Muscle layer of duodenum (tissue), 2 donors: ENCODE data around the gene FBLIM1.
A peak's percentile ranks its signal among the peaks of the same experiment; 100 is the strongest.

Experiments
- H3K27ac ChIP-seq: one replicate; pipeline ENCODE4 v1.7.0; 2013; ENCODE audit warnings: mild to moderate bottlenecking, low read length
- H3K27me3 ChIP-seq: one replicate; pipeline ENCODE4 v1.7.0; 2013; ENCODE audit warnings: low read depth, mild to moderate bottlenecking, control low read depth, low read length
- H3K36me3 ChIP-seq, 2 donors: one replicate each; pipeline ENCODE4 v1.7.0; 2013; ENCODE audit warnings: low read length in 2 of 2, control low read depth in 1 of 2, mild to moderate bottlenecking in 1 of 2; ENCODE audit not compliant: insufficient read depth in 2 of 2, control insufficient read depth in 1 of 2
- H3K4me1 ChIP-seq, 2 donors: one replicate each; pipeline ENCODE4 v1.7.0; 2013; ENCODE audit warnings: low read length in 2 of 2, mild to moderate bottlenecking in 2 of 2, control low read depth in 1 of 2, moderate library complexity in 1 of 2; ENCODE audit not compliant: insufficient read depth in 2 of 2, control insufficient read depth in 1 of 2
- H3K4me3 ChIP-seq, 2 donors: one replicate each; pipeline ENCODE4 v1.7.0; 2013; ENCODE audit warnings: low read length in 2 of 2, low read depth in 1 of 2, mild to moderate bottlenecking in 1 of 2
- H3K9me3 ChIP-seq, 2 donors: one replicate each; pipeline ENCODE4 v1.7.0; 2013; ENCODE audit warnings: low read length in 2 of 2, control low read depth in 1 of 2, mild to moderate bottlenecking in 1 of 2; ENCODE audit not compliant: control insufficient read depth in 1 of 2
- donor health status: healthy.

Gene FBLIM1

DNA sequence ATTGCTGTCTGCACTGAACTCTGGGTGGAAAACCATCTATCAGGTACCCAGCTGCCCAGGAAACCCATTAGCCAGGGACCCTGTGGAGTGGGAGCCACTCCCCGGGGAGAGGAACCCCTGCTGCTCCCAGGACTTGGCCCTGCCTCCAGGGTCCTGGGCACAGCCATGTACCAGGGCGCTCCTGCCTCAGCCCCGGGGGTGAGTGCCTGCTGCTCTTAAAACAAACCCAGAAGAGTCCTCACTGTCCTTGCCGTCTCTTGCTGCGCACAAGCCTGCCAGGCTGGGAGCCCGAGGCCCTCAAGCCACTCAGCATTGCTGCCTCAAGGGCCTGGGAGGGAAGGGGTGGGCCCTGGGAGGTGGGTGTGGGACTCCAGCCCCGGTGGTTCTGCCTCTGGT, 25.9 kb upstream of the FBLIM1 start:
- Histone ChIP-seq H3K36me3 (peaks cover 31 to 75% of the 10 kb centered on the region in 2 donors), H3K4me3 (no peak overlapping the region), H3K9me3 (no peaks in the 10 kb centered on the region), H3K27me3 (no peaks in the 10 kb centered on the region), H3K4me1 (peaks cover 0 to 9% of the 10 kb centered on the region in 2 donors), H3K27ac (no peak overlapping the region)

DNA sequence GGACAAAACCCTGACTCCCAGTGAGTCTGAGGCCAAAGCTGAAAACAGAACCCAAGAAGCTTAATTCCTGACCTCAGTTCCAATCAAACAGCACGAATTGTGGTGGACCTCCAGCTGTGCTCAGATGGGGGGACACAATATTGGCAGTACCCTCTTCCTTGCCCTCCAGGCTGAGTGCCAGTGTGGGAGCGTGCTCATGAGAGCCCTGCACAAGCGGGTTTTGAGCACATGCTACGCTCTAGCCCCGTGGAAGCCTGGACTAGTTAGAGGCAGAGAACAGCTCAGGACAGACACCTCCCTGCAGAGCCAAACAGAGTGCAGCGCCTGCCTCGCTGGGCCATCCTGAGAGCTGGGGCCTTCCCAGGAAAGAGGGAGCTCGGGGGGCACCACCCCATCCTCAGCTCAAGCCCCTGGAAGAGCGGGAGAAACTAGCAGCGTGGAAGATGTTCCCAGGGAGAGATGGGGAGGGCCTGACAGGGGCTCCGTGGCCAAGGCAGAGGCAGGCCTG, 25.3 kb upstream of the FBLIM1 start:
- Histone ChIP-seq H3K27me3 (no peaks in the 10 kb centered on the region), H3K4me3 (no peak overlapping the region), H3K9me3 (no peaks in the 10 kb centered on the region), H3K27ac (no peak overlapping the region), H3K36me3 (peaks cover 27 to 69% of the 10 kb centered on the region in 2 donors), H3K4me1 (peaks cover 0 to 9% of the 10 kb centered on the region in 2 donors)

DNA sequence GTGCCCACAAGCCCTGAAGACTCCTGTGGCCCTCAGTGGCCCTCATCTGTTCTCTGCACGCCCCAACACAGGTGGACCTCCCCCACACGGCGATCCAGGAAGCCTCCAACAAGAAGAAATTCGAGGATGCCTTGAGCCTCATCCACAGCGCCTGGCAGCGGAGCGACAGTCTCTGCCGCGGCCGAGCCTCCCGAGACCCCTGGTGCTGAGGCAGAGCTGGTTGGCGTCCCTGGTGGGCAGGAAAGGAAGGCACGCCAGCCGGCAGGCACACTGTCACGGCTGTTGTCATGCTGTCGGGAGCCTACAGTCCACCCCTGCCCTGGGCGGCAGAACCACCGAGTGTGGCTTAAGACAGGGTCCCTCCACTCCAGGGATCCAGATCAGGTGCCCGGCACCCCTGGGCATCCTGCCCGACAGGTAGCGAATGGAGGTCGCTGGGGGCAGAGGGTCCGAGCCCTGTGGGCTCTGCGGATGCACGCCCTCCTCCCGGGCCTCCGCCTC, 24.8 kb upstream of the FBLIM1 start:
- Histone ChIP-seq H3K4me1 (peaks cover 0 to 9% of the 10 kb centered on the region in 2 donors), H3K27ac (no peak overlapping the region), H3K27me3 (no peaks in the 10 kb centered on the region), H3K4me3 (no peak overlapping the region), H3K9me3 (no peaks in the 10 kb centered on the region), H3K36me3 (peaks cover 23 to 64% of the 10 kb centered on the region in 2 donors)

DNA sequence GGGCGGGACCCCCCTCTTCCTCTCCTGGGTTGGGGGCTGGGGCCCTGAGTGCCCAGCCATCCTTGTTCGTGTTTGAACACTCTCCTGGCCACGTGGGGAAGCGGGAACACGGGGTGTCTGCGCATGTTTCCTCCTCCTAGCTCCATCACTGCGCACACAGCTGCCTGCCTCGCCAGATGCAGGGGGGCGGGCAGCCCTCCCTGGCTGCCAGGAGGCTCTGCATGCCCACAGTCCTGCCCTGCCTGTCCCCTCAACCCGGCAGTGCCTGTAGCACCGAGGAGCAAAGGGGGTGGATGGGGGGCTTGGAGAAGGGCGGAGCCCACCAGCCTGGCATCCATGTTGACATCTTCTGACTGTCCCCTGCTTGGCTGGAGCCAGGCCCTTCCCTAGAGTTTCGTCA, 24.3 kb upstream of the FBLIM1 start:
- Histone ChIP-seq H3K27me3 (no peaks in the 10 kb centered on the region), H3K4me1 (peaks cover 0 to 9% of the 10 kb centered on the region in 2 donors), H3K36me3 (peaks cover 18 to 59% of the 10 kb centered on the region in 2 donors), H3K4me3 (no peak overlapping the region), H3K9me3 (no peaks in the 10 kb centered on the region), H3K27ac (no peak overlapping the region)

DNA sequence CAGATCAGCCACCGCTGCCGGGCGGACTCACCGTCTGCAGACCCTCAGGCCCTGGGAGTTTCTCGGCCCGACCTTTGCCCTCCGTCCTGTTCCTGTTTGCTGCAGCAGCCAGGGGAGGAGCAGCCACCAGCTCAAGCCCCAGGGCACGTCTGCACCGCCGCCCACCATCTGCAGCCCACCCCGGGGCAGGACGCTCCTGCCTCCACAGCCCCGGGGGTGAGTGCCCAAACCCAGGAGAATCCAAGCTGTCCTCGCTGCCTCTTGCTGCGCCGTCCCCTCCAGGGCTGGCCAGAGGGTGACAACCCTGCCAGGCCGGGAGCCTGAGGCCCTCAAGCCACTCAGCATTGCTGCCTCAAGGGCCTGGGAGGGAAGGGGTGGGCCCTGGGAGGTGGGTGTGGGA, 23.7 kb upstream of the FBLIM1 start:
- H3K4me3 ChIP-seq, result no peak overlapping the region
- peaks cover 13 to 53% of the 10 kb centered on the region in 2 donors for H3K36me3 ChIP-seq
- H3K27me3 ChIP-seq, result no peaks in the 10 kb centered on the region
- peaks cover 0 to 9% of the 10 kb centered on the region in 2 donors for H3K4me1 ChIP-seq
- H3K27ac ChIP-seq, result no peak overlapping the region
- no peaks in the 10 kb centered on the region for H3K9me3 ChIP-seq

DNA sequence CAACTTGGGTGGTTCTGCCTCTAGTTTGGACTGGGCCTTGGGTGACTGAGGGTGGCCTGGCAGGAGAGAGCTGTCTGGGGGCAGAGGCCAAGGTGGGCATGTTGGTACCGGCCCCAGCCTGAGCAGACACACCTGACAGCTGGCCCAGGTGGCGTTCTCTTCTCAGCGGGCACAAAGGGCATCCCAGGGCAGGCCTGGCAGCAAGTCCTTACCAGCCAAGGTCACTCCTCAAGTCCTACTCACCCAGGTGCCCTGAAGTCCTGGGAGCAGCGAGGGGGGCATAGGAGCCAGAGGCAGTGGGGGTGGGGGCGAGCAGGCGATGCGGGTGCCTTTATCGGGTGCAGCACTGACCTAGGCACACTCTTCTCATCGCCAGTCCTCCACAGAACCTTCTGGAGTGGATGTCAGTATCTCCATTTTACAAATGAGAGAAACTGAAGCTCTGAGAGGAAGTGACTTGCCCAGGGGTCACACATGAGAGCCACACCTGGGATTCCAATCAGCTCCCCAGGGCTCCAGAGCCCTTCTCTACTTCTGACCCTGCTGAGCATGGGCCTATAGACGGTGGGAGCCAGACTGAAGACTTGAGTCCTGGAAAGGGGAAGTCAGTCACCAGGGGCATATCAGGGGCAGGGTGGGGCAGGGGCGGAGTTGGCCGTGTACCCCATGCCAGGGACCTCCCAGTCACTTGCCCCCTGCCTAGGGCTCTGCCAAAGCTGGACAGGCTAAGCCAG, 23.1 kb upstream of the FBLIM1 start:
- H3K9me3 ChIP-seq, result no peaks in the 10 kb centered on the region
- H3K27ac ChIP-seq, result peak overlapping the region; percentile 39
- H3K4me3 ChIP-seq, result no peak overlapping the region
- peaks cover 0 to 9% of the 10 kb centered on the region in 2 donors for H3K4me1 ChIP-seq
- peaks cover 13 to 47% of the 10 kb centered on the region in 2 donors for H3K36me3 ChIP-seq
- H3K27me3 ChIP-seq, result no peaks in the 10 kb centered on the region

DNA sequence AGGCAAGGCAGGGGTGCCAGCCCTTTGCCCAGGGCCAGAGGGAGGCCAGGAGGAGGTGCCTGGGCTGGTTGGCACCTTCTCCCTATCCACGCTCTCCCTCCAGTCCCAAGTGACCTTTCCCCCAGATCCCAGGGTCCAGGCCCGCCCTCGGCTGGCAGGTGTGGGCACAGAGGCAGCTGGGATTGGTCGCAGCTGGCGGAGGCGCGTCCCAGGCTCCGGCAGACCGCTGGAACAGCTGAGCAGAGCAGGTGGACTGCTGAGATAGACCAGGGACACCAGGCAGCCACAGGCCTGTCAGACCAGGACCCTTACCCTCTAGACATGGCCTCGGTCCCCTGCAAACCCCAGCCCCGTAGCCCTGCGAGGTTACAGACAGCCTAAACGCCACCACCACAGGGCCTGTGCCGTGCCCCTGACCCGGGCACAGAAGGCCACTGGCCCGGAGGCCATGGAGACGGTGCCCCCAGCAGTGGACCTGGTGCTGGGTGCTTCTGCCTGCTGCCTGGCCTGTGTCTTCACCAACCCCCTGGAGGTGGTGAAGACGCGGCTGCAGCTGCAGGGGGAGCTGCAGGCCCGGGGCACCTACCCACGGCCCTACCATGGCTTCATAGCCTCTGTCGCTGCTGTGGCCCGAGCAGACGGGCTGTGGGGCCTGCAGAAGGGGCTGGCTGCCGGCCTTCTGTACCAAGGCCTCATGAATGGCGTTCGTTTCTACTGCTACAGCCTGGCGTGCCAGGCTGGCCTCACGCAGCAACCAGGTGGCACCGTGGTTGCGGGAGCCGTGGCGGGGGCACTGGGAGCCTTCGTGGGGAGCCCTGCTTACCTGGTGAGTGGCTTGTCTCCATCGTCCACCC, 22.3 kb upstream of the FBLIM1 start, which contains the start of gene SLC25A34:
Gene SLC25A34 (plus strand): TSS at position 221 of the 854 bp plus-strand sequence. CDS start 228 bp downstream, at position 449.
- peak within 1 kb of the TSS; percentile 39 for H3K27ac ChIP-seq
- H3K4me3 ChIP-seq, result no peak within 1 kb of the TSS
- peaks cover 0 to 12% of the 10 kb centered on the region in 2 donors for H3K4me1 ChIP-seq
- no peaks in the 10 kb centered on the region for H3K9me3 ChIP-seq
- H3K36me3 ChIP-seq, result peaks cover 9 to 39% of the 10 kb centered on the region in 2 donors
- no peaks in the 10 kb centered on the region for H3K27me3 ChIP-seq

DNA sequence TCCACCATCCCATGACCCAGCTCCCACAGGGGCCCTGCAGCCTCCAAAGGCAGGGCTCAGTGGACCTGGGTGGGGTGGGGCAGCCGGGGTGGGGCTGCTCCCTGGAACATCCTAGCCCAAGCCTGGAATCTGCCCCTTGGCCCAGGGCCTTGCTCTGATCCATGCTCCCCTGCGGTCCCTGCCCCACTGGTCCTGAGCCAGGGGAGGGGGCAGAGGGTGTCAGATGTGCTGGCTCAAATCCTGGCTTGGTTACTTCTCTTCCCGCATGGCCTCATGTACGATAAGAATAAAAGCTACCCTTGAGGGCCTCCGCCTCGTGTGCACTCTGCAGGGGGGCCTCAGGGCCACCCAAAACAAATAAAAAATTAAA, 21.7 kb upstream of the FBLIM1 start:
- Histone ChIP-seq H3K4me1 (peaks cover 0 to 17% of the 10 kb centered on the region in 2 donors), H3K4me3 (no peak overlapping the region), H3K27ac (no peak overlapping the region), H3K36me3 (peaks cover 5 to 33% of the 10 kb centered on the region in 2 donors), H3K9me3 (no peaks in the 10 kb centered on the region), H3K27me3 (no peaks in the 10 kb centered on the region)

DNA sequence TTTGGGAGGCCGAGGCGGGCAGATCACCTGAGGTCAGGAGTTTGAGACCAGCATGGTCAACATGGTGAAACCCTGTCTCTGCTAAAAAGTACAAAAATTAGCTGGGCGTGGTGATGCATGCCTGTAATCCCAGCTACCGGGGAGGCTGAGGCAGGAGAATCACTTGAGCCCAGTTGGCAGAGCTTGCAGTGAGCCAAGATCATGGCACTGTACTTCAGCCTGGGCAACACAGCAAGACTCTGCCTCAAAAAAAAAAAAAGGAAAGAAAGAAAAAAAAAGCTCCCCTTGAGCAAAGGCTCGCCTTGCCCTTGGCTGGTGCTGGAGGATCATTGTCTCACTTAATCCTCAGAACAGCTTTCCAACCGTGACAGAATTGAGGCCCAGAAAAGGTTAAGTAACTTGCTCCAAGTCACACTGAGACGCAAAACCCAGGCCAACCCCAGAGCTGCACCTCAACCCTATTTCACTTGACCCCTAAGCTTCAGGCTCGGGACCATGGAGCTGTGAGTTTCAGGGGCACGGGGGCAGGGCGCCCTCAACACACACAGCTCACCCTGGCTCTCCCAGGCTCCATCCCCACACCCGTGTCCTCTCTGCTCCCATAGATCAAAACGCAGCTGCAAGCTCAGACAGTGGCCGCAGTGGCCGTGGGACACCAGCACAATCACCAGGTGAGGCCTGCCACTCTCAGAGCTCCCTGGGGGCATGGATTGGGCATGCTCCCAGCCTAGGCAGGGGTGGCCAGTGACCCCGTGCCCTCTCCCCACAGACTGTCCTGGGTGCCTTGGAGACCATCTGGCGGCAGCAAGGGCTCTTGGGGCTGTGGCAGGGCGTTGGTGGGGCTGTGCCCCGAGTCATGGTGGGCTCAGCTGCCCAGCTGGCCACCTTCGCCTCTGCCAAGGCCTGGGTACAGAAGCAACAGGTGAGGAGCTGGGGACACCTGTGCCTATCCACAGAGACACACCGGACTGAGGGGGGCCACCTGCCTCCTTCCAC, 21.0 kb upstream of the FBLIM1 start:
- Histone ChIP-seq H3K4me3 (no peak overlapping the region), H3K9me3 (no peaks in the 10 kb centered on the region), H3K27me3 (no peaks in the 10 kb centered on the region), H3K36me3 (peaks cover under 1 to 26% of the 10 kb centered on the region in 2 donors), H3K27ac (no peak overlapping the region), H3K4me1 (peaks cover 0 to 17% of the 10 kb centered on the region in 2 donors)

DNA sequence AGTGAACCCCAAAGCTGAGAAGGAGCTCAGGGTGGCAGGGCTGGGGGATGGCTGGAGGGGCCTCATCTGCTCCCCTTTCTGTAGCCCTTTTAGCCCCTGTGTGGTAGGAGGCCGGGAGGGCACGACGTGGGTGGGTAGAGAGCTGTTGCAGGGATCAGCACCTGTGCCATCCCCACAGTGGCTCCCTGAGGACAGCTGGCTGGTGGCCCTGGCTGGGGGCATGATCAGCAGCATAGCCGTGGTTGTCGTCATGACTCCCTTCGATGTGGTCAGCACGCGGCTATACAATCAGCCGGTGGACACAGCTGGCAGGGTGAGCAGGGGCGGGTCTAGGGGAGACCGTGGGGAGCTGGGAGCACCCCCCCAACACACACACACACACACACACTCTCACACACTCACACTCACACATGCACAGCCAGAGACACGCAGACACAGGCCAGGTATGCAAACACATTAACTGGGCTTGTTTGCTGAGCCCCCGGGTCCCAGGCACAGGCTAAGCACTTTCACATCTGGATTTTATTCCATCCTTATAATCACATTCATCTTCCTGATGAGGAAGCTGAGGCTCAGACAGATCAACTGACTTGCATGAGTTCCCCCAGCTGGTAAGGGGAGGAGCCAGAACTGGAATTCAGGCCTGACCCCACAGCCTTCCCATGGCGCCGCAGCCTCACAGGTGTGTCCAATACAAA, 20.0 kb upstream of the FBLIM1 start:
- H3K36me3 ChIP-seq, result peaks cover 0 to 16% of the 10 kb centered on the region in 2 donors
- no peaks in the 10 kb centered on the region for H3K9me3 ChIP-seq
- H3K4me3 ChIP-seq, result no peak overlapping the region
- H3K27me3 ChIP-seq, result no peaks in the 10 kb centered on the region
- H3K27ac ChIP-seq, result no peak overlapping the region
- H3K4me1 ChIP-seq, result peaks cover 0 to 17% of the 10 kb centered on the region in 2 donors
